Measurements from ENCODE around the gene FAM193A.
"Not testable (repeated sequence)": the region's sequence is repeated elsewhere in the genome, so short reads cannot be mapped to it uniquely, and the experiment has no call there.

FAM193A gene

DNA sequence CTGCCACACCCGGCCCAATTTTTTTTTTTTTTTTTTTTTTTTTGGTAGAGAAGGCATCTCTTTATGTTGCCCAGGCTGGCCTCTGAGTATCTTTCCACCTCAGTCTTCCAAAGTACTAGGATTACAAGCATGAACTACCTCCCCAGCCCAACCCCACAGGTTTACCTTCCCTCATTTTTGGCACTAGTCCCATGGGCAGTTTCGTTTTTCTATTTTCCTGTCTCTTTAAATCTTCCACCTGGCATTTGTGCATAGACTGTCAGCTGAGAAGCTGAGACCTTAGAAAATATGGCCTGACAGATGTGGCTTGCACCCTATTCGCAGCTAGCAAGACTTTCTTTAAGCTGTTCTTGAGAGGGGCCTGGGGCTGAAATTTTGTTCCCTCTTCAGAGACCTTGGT, 191.8 kb downstream of the FAM193A start:
- no peak for DNase-seq (ENCODE audit: low read depth, low spot score)

DNA sequence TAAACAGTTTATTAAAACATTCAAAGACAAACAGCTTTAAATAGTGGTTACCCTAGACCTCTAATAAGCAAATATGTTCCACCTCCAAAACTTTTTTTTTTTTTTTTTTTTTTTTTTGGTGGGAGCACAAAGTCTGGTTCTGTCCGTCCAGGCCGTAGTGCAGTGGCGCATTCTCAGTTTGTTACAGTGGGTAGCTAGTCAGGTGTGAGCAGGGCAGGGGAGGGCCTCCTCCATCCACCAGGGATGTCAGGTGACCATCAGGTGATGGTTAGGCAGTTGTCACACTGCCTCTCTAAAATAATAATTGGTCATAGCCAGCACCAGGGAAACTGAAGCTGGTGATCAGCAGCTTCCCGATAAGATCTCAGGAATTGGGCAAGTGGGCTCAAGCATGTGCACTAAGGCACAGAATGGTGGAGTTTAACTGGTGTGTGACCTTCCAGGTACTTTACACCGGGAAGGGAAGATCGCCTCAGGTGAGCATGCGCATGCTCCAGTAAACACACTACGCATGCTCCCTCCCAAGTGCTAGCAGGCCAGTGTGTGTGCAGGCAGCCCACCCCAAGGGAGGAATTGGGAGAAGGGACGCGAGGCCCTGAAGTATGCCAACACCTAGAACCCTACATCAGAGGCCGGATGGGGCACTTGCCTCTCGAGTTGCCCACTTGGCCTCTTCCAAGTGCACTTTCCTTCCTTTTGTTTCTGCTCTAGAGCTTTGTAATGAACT, 192.5 kb downstream of the FAM193A start:
- DNase-seq (ENCODE audit: low read depth, low spot score): no peak

DNA sequence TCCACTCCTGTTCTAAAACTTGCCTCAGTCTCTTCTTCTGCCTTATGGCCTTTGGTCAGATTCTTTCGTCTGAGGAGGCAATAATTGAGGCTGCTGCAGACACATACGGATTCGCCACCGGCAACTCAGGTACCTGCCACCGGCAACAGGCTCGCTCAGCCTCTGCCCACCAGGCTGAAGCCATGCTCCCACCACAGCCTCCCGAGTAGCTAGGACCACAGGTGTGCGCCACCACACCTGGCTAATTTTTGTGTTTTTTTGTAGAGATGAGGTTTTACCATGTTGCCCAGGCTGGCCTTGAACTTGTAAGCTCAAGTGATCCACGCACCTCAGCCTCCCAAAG, 193.1 kb downstream of the FAM193A start:
- DNase-seq (ENCODE audit: low read depth, low spot score): no peak

DNA sequence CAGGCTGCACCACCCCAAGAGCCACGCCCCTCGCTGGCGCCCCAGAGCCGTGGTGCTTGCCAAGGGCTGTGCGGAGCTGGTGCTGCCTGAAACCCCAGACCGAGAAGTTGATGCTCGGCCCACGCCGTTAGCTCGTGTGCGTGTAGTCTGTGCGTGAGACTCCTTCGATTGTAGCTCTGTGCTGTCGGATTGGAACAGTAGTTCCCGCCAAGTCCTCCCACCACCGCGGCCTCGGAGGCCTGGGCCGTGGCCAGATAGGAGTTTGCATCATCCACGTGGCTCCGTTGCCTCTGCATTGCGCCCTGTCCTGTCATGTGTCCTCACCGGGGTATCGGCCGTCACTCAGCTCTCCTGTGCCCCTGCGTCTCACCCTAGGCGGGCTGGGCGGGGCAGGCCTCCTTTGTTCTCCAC, 195.5 kb downstream of the FAM193A start:
- DNase-seq (ENCODE audit: low read depth, low spot score): no peak

DNA sequence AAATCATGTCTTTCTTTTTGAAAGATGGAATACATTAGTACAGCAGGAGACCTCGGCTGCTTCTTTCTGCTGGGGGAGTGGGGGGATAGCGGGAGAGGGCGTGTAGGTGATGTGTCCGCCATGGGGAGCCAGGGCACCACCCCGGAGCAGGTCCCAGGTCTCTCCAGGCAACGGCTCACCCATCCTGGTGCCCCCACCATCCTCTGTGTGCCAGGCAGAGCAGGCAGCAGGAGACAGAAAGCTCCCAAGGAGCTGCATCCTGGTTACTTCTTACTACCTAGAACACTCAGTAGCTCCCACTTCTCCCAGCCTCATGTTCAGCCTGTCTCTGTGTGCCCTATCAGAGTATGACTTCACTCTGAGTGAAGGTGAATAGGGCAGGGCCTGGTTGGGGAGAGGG, 196.1 kb downstream of the FAM193A start:
- DNase-seq (ENCODE audit: low read depth, low spot score): no peak

DNA sequence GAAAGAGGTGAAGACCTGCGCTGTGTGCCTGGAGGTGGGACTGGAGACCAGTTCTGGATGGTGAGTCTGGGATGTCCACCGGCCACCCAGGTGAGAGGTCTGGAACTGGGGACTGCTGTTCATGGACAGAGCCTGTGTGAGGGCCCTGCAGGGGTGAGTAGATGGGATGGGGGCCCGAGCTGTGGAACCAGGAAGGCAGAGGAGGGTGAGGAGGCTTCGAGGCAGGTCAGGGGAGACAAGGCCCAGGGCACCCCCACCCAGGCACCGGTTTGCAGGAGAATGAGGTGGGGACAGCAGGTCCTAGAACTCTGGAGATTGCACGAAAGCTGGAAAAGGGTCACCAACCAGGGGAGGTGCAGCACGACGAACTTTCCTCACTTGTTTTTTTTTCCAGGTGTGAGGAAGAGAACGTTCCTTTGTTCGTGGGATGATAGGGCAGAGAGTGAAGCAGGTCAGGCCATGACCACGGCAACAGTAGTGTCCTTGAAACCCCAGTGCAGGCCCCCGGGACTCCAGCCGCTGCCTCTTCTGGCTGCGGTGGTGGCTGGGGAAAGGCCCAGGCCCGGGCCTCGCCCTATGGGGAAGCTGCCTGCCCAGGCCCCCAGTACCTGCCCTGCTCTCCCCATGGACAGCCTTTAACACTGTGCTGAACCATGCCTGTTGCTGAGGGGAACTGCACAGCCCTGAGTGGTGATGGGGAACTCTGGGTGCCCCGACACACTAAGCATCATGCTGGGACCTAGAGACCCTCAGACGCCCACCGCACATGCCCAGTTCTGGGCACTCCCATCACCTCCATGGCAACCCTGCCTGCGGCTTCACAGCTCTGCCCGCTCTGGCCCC, 196.8 kb downstream of the FAM193A start:
- no peak for DNase-seq (ENCODE audit: low read depth, low spot score)

DNA sequence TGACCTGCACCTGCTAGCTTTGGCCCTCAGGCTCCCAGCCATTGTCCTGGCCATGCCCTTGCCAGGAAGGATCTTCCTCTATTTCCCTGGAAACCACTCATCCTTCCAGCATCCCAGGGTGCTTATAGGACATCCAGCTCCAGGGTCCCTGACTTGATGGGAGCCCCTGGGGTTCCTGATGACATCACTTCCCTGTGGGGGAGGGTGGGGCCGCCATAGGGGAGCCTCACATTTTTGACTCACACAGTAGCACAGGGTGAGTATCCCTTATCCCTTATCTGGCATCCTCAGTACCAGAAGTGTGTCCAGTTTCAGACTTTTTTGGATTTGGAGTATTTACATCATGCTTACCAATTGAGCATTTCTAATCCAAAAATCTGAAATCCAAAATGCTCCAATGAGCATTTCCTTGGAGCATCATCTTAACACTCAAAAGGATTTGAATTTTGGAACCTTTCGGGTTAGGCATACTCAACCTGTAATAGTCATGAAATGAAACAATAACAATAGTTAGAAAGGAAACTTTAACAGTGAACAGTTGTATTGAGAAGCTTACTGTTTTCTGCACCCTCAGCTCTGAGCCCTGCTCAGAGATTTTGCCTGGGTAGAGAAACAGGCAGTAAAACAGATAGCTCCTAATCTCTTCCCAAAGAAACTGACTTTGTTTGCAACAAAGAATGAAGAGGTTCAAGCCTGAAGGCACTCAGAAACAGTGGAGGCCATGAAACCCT, 197.6 kb downstream of the FAM193A start:
- no peak for DNase-seq (ENCODE audit: low read depth, low spot score)

DNA sequence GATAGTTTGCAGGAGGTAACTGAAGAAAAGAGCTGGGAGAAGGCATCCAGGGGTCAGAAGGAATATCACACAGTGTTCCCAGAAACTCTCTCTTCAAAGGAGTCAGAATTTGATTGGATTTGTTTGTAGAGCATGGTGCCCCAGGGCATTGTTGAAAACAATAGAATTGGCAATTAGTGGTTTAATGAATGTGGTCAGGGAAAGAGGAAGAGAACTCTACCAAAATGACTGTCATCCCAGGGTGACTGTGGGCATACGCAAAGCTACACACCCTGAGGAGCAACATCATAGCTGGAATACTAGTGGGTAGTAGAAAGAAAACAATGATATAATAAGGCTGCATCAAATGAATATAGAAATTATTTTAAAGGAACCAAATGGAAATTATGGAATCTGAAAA, 198.2 kb downstream of the FAM193A start:
- DNase-seq (ENCODE audit: low read depth, low spot score): no peak

DNA sequence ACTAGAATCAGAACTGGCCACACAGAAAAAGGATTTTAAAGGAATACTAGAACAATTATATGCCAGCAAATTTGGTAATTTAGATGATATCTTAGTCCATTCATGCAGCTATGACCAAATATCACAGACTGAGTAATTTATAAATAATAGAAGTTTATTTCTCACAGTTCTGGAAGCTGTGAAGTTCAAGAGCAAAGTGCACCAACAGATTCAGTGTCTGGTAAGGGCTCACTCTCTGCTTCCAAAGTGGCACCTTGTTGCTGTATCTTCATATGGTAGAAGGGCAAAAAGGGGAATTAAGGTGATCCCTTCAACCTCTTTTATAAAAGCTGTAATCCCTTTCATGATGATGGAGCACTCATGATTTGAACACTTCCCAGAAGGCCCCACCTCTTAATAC, 199.4 kb downstream of the FAM193A start:
- no peak for DNase-seq (ENCODE audit: low read depth, low spot score)

DNA sequence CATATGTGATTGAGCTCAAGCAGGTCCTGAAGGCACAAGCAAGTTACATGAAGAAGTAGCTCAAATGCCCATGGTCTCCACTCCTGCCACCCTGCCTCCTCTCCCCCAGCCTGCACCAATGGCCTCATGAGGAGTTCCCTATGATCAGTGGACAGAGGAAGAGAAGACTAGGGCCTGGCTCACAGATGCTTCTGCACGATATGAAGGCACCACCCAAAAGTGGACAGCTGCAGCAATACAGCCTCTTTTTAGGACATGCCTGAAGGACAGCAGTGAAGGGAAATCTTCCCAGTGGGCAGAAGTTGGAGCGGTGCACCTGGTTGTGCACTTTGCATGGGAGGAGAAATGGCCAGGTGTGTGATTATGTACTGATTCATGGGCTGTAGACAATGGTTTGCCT, 201.8 kb downstream of the FAM193A start:
- not testable (repeated sequence) for DNase-seq (ENCODE audit: low read depth, low spot score)

DNA sequence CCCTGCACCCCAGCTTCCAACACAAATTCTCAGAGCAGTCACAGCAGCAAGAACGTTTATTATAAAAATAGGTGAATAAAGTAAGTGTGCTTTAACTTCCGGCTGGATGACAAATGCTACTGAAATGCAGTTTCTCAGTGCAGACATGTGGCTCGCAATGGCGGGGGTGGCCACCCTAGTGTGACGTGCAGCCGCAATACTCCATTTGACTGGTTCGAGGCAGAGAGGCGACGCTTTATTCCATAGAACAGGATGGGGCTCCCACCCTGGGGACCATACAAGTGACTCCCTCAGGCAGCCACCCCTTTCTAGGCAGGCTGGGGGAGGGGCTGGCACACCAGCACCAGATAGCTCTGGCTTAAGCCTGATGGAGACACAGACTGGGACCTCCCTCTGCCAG, 205.2 kb downstream of the FAM193A start:
- DNase-seq (ENCODE audit: low read depth, low spot score): no peak

DNA sequence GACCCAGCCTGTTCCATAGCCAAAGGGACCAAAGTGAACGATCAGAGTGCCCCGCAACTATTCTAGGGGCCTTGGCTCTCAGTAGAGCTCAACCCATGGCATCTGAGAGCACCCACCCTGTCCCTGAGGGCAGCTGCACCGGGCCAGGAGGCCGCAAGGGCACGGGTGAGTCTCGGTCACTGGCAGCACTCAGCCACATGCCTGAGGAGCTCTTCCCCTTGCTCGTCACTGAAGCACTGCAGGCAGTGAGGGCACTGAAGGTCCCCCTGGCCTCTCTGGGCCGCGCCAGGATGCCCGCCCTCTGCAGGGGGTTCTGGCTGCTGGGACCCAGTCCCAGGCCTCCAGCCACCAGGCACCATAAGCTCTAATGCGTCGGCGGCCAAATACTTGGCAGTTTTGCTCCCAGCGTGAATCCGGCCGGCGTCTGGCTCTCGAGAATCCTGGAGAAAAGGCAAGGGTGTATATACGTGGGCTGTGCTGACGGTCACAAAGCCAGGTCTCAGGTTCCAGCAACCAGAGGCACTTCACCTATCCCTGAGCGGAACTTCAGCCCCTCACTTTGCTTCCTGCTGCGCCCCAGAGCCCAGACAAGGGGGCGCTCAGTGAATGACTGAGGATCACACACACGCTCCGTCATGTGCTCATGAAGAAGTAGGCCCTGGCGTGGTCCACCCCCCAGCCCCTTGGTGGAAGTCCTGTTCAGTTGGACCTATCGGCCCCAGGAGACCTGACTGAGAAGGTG, 205.8 kb downstream of the FAM193A start:
- no peak for DNase-seq (ENCODE audit: low read depth, low spot score)

DNA sequence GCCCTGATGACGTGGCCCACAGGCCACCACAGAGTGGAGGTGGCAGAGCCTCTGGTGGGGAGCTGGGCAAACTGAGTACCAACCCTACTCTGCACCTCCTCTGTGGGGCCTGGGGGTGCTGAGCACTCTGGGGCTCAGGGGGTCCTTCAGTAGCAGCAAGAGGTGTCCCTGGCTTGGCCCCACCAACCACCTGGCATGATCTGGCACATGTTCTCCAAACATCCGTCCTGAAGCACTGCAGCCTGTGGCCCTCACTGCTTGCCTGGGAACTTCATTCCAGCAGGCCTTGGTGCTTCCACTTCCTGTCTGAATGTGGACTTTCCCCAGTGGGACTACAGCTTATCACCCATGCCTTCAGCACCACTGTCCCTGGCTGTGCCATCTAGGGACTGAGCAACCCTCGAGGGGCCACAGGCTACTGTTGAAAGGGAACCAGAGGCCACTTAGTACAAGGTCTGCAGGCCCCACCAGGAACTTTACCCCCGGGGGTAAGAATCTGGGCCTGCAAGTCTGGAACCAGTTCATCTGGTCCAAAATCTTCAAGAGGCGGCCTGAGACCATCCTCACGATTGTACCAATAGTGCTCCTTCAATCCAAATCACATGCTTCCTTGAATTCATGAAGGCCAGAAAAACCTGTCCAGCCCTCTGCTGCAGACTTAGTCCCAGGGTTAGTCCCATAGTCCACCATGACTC, 206.5 kb downstream of the FAM193A start:
- DNase-seq (ENCODE audit: low read depth, low spot score): no peak

DNA sequence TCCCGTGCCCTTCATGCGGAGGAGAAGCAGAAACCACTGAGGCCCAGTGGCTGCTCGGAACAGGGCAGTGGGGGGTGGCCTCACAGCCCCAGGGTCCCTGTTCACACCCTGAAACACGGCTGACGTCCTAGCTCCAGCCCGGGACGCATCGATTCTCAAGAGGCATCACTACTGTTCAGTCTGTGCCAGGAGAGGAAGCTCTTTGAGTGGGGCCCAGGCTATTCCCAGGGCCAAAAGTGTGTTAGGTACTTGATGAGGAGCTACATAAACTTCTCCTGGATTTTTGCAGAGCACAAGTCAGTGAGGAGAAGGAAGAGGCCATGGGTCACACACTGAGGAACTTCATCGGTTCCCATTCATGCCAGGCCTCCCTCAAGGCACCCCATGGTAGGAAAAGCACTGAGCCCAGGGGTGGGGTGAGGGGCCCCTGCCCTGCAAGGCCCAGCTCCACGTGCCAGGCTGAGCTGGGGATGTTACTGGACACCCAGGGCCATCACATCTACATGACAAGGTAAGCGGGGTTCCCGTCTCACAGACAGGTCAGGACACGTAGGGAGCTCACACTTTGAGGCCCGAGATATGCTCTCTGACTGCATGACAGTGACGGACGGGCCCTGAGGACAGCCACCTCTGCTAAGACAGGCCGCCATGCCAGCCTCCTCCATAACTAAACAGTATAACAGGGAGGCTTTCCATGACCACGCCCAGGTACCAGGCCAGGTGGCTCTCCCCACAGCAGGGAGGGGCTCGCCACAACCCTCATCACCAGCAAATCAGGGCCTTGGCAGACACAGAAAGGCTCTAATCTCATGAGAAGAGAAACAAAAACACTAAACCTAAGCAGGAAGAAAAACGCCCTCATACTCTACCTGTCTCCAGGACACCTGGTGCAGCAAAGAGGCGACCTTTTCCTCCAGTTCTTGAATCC, 207.3 kb downstream of the FAM193A start:
- no peak for DNase-seq (ENCODE audit: low read depth, low spot score)

DNA sequence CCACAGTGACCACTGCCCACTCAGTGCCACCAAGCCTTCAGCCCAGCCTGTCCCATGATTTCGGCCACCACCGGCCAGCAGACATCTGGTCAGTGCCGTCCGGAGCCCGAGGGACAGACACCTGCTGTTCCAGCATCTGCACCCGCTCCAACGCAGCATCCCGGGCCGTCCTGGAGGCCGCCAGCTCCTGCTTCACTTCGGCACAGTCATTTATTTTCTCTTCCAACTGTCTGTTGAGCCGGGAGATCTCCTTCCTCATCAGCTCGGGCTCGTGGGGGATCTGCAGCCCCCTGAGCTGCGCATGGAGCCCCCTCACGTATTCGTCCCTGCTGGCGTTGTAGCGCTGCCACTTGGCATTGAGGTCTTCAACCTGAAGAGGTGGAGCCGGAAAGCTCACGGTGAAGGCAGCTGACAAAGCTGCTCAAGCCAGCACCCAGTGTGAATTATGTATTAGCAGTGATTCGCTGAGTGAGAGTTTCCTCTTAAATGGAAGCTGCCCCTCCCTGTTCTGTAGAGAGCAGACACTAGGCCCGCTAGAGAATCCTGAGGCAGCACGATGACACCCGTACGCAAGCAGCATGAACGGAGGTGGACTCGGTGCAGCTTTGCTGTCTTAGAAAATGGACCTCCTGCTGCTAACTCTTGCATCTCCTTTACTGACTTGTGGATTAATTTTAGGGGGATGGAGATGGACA, 208.3 kb downstream of the FAM193A start:
- no peak for DNase-seq (ENCODE audit: low read depth, low spot score)

DNA sequence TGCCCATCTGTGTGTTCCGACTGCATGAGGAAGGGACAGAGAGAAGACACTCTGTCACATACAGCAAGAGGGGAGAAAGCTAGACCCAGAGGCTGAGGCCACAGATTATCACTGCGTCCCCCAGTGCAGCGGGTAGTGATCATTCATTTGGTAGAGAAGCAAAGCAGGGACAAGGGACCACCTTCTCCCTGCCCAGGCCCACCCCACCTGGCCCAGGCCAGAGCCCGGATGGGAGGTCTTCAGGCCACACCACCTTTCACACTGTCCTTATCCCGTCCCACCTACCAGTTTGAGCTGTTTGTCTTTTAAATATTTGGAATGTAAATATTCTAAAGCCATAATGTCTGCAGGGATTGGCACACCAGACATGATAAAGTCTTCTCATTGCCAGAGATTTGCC, 209.1 kb downstream of the FAM193A start:
- DNase-seq (ENCODE audit: low read depth, low spot score): no peak

DNA sequence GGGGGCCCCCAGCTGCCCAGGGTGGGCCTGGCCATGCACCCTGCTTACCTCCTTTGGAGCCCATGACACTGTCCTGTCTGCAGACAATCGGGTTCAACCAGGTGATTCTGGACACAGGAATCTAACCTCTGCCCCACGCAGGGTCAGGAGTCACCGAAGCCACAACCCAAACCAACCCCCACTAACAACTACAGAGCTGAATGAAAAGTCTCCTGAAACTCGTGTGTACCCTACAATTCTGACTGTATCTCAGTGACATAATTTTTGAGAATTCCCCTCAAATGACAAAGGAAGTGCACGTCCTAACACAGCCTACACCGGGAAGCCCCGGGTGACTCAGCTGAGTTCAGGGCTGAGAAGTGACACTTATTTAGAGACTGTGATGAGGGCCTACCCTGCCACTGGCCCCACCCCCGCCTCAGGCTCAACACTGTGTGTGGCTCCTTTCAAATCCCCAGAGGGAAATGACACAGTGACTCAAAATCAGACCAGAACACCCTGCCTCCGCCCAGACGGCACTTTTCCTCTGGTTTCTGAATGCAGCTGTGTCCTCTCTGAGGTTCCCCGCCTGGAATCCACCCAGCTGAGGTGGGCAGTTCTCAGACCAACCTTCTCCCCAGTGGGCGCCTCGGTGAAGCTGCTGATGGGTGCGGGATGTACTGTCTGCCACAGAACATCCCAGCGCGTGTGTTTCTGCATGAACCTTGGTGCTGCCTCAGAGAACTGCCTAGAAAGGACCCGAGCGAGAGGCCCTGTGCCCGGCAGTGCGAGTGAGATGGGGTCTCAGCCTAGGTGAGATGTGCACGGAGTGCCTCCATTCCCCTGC, 209.7 kb downstream of the FAM193A start:
- peak; percentile 82 for DNase-seq (ENCODE audit: low read depth, low spot score)

DNA sequence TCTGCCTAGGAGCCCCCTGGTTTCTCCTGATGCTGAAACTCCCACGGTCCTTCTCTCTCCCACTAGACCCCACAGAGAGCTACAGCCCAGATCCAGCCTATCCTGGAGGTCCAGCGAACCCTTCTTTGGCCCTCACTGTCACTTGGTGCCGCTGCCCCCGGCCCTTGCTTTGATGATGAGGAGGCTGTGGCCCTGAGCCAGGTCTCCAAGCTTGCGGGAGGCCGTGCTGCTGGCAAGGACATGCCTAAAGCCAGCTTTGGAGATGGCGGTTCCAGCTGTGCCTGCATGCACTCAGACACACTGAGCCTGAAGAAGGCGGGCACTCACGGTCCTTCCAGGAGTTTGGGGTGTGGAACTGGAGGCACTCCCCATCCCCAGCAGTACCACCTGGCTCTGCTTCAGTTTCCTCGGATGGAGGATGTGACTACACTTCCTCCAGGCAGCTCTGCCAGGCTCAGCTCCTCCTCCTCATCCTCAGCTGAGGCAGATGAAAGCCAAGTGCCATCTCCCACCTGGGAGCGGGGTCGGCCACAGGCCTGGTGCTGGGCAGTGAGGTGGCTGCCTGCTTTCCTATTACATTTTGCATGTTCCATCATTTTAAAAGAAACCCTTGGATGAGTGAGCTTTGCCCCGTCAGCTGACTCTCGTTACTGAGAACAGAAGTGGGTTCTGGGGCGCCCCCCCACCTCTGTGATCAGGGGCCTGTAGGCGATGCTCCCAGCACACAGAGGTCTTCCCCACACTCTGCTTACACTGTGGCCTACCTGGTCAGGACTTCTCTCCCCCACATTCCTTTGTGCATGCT, 210.6 kb downstream of the FAM193A start:
- DNase-seq (ENCODE audit: low read depth, low spot score): no peak
